ENCODE results near the gene SEPSECS. TPM values are rescaled to one million over a fixed set of nuclear protein-coding genes. Genes with fewer than 3 reads are reported as not detected.

SEPSECS gene
- total and polyA plus RNA-seq, 2 donors (not counting 3 experiments of a cell fraction or from before 2014, with no cell fraction given), result 2.8 to 8.3 TPM

DNA sequence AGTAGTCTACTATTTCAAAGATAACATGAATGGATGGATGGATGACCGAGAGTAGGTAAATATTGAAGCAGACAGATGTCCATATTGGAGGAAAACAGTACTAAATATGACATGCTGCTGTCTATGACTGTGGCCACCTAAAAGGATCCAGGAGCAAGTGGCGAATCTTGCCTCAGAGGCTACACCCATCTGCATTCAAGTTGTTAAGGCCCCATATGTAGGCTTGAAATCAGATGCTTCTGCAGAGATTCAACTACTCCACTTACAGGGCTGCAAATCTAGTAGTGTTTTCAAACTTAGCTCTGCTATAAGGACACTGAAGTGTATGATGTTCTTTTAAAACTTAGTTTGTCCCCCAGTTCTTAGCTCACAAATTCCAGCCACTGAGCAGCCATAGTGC, 28.9 kb downstream of the SEPSECS start:
- no peaks in the 10 kb centered on the region for H3K36me3 ChIP-seq (ENCODE audit: control insufficient read depth in 2 of 2, extremely low read depth in 1 of 2, insufficient read depth in 2 of 2, low read length in 2 of 2)
- H3K9ac ChIP-seq (replicated peaks; ENCODE audit: extremely low read depth, insufficient read depth, low read length), result no peak overlapping the region
- H2AFZ ChIP-seq (ENCODE audit: low read depth, low read length), result no peak overlapping the region
- FAIRE-seq (no peak), DNase-seq (ENCODE audit: low read depth, low spot score) (no peak)
- intact Hi-C loops (cut with micrococcal nuclease) (no loop called here), dilution Hi-C loops (cut with MboI; ENCODE audit: extremely low pct_ligation_motif_present, low sequenced_read_pairs) (no loop called here)
- no peak overlapping the region for H3K27ac ChIP-seq (ENCODE audit: insufficient read depth, low read depth, low read length)
- H3K27me3 ChIP-seq (ENCODE audit: control insufficient read depth in 2 of 2, insufficient read depth in 2 of 2, low read length in 2 of 2), result no peaks in the 10 kb centered on the region
- no TSS peak for BruUV-seq (replicated peaks)
- H3K79me2 ChIP-seq (ENCODE audit: control insufficient read depth, insufficient read depth, low read length), result no peaks in the 10 kb centered on the region
- H3K4me1 ChIP-seq (ENCODE audit: control insufficient read depth, extremely low read depth, insufficient read depth, low read length), result no peaks in the 10 kb centered on the region
- CTCF ChIA-PET, result interaction anchor here (1.2 to 3.4 kb wide), 5 partner anchors 9 to 236 kb away, joined by 3 to 21 read pairs (median 6); no protein-coding TSS in a partner anchor
- no peaks in the 10 kb centered on the region for H3K9me1 ChIP-seq (replicated peaks; ENCODE audit: control insufficient read depth, extremely low read depth, insufficient read depth, low read length)
- no peak overlapping the region for H3K4me3 ChIP-seq (replicated peaks in 1 of 3; ENCODE audit: insufficient read depth in 1 of 3, low read depth in 1 of 3, low read length in 3 of 3)
- no peaks in the 10 kb centered on the region for H4K20me1 ChIP-seq (replicated peaks; ENCODE audit: control insufficient read depth, extremely low read depth, insufficient read depth, low read length)
- TF ChIP-seq JUN (IDR thresholded peaks at IDR 0.05; ENCODE audit: borderline replicate concordance, insufficient read depth, insufficient read length, low read depth), result no peak
- TF ChIP-seq MYC (IDR thresholded peaks at IDR 0.05; ENCODE audit: low read depth, low read length), result no peak
- TF ChIP-seq, protein P1, sequence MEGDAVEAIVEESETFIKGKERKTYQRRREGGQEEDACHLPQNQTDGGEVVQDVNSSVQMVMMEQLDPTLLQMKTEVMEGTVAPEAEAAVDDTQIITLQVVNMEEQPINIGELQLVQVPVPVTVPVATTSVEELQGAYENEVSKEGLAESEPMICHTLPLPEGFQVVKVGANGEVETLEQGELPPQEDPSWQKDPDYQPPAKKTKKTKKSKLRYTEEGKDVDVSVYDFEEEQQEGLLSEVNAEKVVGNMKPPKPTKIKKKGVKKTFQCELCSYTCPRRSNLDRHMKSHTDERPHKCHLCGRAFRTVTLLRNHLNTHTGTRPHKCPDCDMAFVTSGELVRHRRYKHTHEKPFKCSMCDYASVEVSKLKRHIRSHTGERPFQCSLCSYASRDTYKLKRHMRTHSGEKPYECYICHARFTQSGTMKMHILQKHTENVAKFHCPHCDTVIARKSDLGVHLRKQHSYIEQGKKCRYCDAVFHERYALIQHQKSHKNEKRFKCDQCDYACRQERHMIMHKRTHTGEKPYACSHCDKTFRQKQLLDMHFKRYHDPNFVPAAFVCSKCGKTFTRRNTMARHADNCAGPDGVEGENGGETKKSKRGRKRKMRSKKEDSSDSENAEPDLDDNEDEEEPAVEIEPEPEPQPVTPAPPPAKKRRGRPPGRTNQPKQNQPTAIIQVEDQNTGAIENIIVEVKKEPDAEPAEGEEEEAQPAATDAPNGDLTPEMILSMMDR (IDR thresholded peaks at IDR 0.05; ENCODE audit: extremely low read depth in 1 of 2, insufficient read depth in 1 of 2, low read depth in 1 of 2, low read length in 2 of 2), result no peak
- no peak for TF ChIP-seq POLR2A (IDR thresholded peaks at IDR 0.05; ENCODE audit: low read depth, low read length)
- no peak for TF ChIP-seq MAX (IDR thresholded peaks at IDR 0.05; ENCODE audit: insufficient read depth, insufficient read length)
- no peak for TF ChIP-seq GATA2 (IDR thresholded peaks at IDR 0.05; ENCODE audit: insufficient read depth, insufficient read length, low read depth, low read length)
- no peak for TF ChIP-seq EZH2 (IDR thresholded peaks at IDR 0.05; ENCODE audit: borderline replicate concordance, low read depth, low read length, severe bottlenecking)
- no peak for TF ChIP-seq POLR2AphosphoS5 (IDR thresholded peaks at IDR 0.05; ENCODE audit: insufficient read depth, low read depth, low read length)
- TF ChIP-seq FOS (IDR thresholded peaks at IDR 0.05; ENCODE audit: borderline replicate concordance, insufficient read depth, low read length), result no peak
- POLR2A ChIA-PET, result no interaction called here
- H3K9me3 ChIP-seq (replicated peaks; ENCODE audit: control insufficient read depth, insufficient read depth, low read length), result no peaks in the 10 kb centered on the region
- H3K4me2 ChIP-seq (ENCODE audit: insufficient read depth, low read length), result no peak overlapping the region
